H1 (cell line): Measurements from ENCODE around the gene ARHGEF19. TPM values are rescaled to one million over a fixed set of nuclear protein-coding genes. Genes with fewer than 3 reads are reported as not detected.

Experiments
- BCL11A ChIP-seq, 2 experiments: IDR thresholded peaks; one replicate each; pipeline ENCODE4 v1.6.1; 2011; ENCODE audit warnings: low read depth in 2 of 2, low read length in 2 of 2, mild to moderate bottlenecking in 2 of 2
- CHD1 ChIP-seq: IDR thresholded peaks from 2 replicates; pipeline ENCODE4 v1.6.1; 2012; ENCODE audit warnings: low read depth, low read length, improper control_type of control experiment
- CTBP2 ChIP-seq: IDR thresholded peaks from 2 replicates; pipeline ENCODE4 v1.7.0; 2011; ENCODE audit warnings: borderline replicate concordance, mild to moderate bottlenecking, moderate library complexity, mixed read lengths, low read length; ENCODE audit not compliant: insufficient read depth, insufficient read length
- CTCF ChIP-seq, 3 experiments: IDR thresholded peaks; 1 replicate in 2 of 3; 2 replicates in 1 of 3; pipeline versions ENCODE4 v1.5.1 to v1.6.1; 2011; ENCODE audit warnings: low read length in 3 of 3, mild to moderate bottlenecking in 3 of 3, inconsistent platforms in 2 of 3, low read depth in 1 of 3, moderate library complexity in 1 of 3; ENCODE audit not compliant: insufficient read depth in 1 of 3; ENCODE audit errors: control extremely low read depth in 1 of 3
- EP300 ChIP-seq, 2 experiments: IDR thresholded peaks; 1 replicate in 1 of 2; 2 replicates in 1 of 2; pipeline ENCODE4 v1.6.1; 2011 to 2012; ENCODE audit warnings: low read depth in 2 of 2, low read length in 2 of 2, mild to moderate bottlenecking in 2 of 2, borderline replicate concordance in 1 of 2, inconsistent platforms in 1 of 2, moderate library complexity in 1 of 2
- EZH2 ChIP-seq: fragments of 200-600 bp; sonication (generic); IDR thresholded peaks from 2 replicates; pipeline ENCODE4 v1.7.1; 2012; ENCODE audit warnings: low read depth, mild to moderate bottlenecking, moderate library complexity, low read length, inconsistent platforms; ENCODE audit not compliant: severe bottlenecking
- GABPA ChIP-seq: IDR thresholded peaks from 2 replicates; pipeline ENCODE4 v1.6.1; 2011; ENCODE audit warnings: mild to moderate bottlenecking, low read length, moderate library complexity, borderline replicate concordance; ENCODE audit not compliant: insufficient read depth
- MAFK ChIP-seq: IDR thresholded peaks from 2 replicates; pipeline ENCODE4 v1.6.1; 2012; ENCODE audit warnings: low read depth, mild to moderate bottlenecking, improper control_type of control experiment, low read length
- NRF1 ChIP-seq: IDR thresholded peaks from 2 replicates; pipeline ENCODE4 v1.6.1; 2011; ENCODE audit warnings: mild to moderate bottlenecking, low read depth, low read length, improper control_type of control experiment
- POLR2AphosphoS5 ChIP-seq: IDR thresholded peaks from 2 replicates; pipeline ENCODE4 v1.6.1; 2011; ENCODE audit warnings: low read depth, low read length
- POU5F1 ChIP-seq: IDR thresholded peaks from 2 replicates; pipeline ENCODE4 v1.6.1; 2011; ENCODE audit warnings: low read depth, mild to moderate bottlenecking, low read length, moderate library complexity
- RAD21 ChIP-seq, 2 experiments: IDR thresholded peaks in 1 of 2; conservative IDR thresholded peaks in 1 of 2; 2 replicates each; pipeline ENCODE4 v1.6.1; 2011; ENCODE audit warnings: low read depth in 2 of 2, low read length in 2 of 2, improper control_type of control experiment in 1 of 2, inconsistent platforms in 1 of 2, mild to moderate bottlenecking in 1 of 2, moderate library complexity in 1 of 2
- RFX5 ChIP-seq: IDR thresholded peaks from 2 replicates; pipeline ENCODE4 v1.6.1; 2011; ENCODE audit warnings: low read depth, low read length, improper control_type of control experiment, borderline replicate concordance
- SIRT6 ChIP-seq: IDR thresholded peaks from one replicate; pipeline ENCODE4 v1.7.1; 2012; ENCODE audit warnings: low read length, inconsistent platforms
- SRF ChIP-seq: IDR thresholded peaks from 2 replicates; pipeline ENCODE4 v1.6.1; 2011; ENCODE audit warnings: mild to moderate bottlenecking, low read depth, low read length, moderate library complexity
- TBP ChIP-seq: IDR thresholded peaks from 2 replicates; pipeline ENCODE4 v1.6.1; 2011; ENCODE audit warnings: low read depth, low read length, improper control_type of control experiment
- TCF12 ChIP-seq: IDR thresholded peaks from 2 replicates; pipeline ENCODE4 v1.6.1; 2011; ENCODE audit warnings: low read depth, mild to moderate bottlenecking, low read length
- TEAD4 ChIP-seq: IDR thresholded peaks from 2 replicates; pipeline ENCODE4 v1.6.1; 2012; ENCODE audit warnings: low read depth, low read length, inconsistent platforms, mixed read lengths
- YY1 ChIP-seq: IDR thresholded peaks from 2 replicates; pipeline ENCODE4 v1.6.1; 2011; ENCODE audit warnings: low read depth, mild to moderate bottlenecking, low read length
- polyA plus RNA-seq, 7 experiments: library from polyadenylated mRNA; depleted of rRNA in 3 of 7; stranded (reverse) in 5 of 7; unstranded in 2 of 7; fragments of >200 nt in 5 of 7; fragments of 200-250 nt in 2 of 7; gene quantifications; 1 replicate in 5 of 7; 2 replicates in 1 of 7; 4 replicates in 1 of 7; pipeline versions ENCODE4 v1.2.1 to v1.2.3, GENCODE V29; 2011 to 2013; ENCODE audit warnings: missing spikeins in 2 of 7, mixed read lengths in 2 of 7
- total RNA-seq: library from RNA; stranded (reverse); fragmentation: NEBNext Ultra II Directional; extraction: Animal tissue kit (Norgen Biotek cat#: 25700); gene quantifications from 2 replicates; pipeline ENCODE4 v1.2.1, GENCODE V29; 2021
- TF ChIP-seq, protein P1 (sequence below): IDR thresholded peaks from 2 replicates; pipeline ENCODE4 v1.6.1; 2011; ENCODE audit warnings: low read depth, mild to moderate bottlenecking, low read length; ENCODE audit not compliant: insufficient read depth

The ARHGEF19 gene
- total and polyA plus RNA-seq, 2 of the 8 experiments (the other 6 are each of a cell fraction or from before 2014, with no cell fraction given): 47.5 to 56.4 TPM

DNA sequence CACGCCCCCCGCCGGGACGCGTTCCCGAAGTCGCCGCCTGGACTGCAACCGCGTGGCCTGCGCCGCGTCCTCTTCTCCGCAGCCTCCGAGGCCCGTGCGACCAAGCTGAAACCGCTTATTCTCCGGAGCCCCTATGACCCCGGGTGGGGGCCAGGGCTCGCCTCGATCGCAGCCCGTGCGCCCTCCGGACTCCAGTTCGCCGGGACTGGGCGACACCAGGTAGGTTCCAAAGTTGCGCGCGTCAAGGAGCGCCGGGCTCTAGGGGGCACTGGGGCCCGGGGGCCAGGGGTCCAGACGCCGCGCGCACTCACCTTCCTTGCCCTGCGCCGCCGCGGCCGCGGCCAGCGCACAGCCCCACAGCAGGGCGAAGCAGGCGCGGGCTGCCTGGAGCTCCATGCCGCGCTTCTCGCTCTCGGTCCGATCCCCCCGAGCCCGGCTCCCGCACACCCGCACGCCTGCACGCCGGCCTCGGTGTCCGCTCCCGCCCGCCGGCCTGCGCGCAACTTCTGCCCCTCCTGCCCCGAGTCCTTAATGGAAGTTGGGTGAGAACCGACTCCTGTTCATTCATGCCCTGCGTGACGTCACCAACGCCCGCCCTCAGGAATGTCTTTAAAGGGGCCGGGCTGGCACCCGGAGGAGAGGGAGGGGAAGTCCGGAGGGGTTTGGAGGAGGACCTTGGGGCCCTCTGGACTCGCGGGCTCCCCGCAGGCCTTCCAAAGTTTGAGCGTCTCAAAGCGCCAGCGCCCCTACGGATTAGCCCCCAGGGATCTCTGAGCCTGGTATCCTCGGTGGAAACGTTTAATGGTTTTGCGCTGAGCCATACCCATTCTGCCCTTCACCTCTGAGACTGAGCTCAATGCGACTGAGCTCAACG is 56.7 kb downstream of the ARHGEF19 start, which contains the start of gene EPHA2 (continued):
- no peak for TF ChIP-seq CTCF (IDR thresholded peaks at IDR 0.05; ENCODE audit: control extremely low read depth in 1 of 3, insufficient read depth in 1 of 3, low read depth in 1 of 3, low read length in 3 of 3)
- no peak; the same call in 1 of the 2 replicates for TF ChIP-seq NRF1
- no peak for TF ChIP-seq YY1
- no peak for TF ChIP-seq CHD1
- TF ChIP-seq TCF12: no peak
- TF ChIP-seq TEAD4: peak; percentile 95
- TF ChIP-seq EZH2: no peak
- TF ChIP-seq RFX5: no peak
- no peak for TF ChIP-seq POU5F1
- TF ChIP-seq EP300 (IDR thresholded peaks at IDR 0.05; ENCODE audit: borderline replicate concordance in 1 of 2, low read depth in 2 of 2, low read length in 2 of 2): peak in 1 of 2 experiments; percentile 68; a peak in 1 of 3 replicates
- TF ChIP-seq POLR2AphosphoS5: peak; percentile 94
- TF ChIP-seq RAD21 (IDR thresholded peaks at IDR 0.05 in 1 of 2, conservative IDR thresholded peaks at IDR 0.05 in 1 of 2; ENCODE audit: low read depth in 2 of 2, low read length in 2 of 2): 0 out of 4 replicates have a peak, but pooled peaks of 1 of the 2 experiments have one; percentile 1
- TF ChIP-seq MAFK: no peak
- no peak for TF ChIP-seq BCL11A (IDR thresholded peaks at IDR 0.05; ENCODE audit: low read depth in 2 of 2, low read length in 2 of 2)
- peak; percentile 91 for TF ChIP-seq TBP
- TF ChIP-seq, protein P1, sequence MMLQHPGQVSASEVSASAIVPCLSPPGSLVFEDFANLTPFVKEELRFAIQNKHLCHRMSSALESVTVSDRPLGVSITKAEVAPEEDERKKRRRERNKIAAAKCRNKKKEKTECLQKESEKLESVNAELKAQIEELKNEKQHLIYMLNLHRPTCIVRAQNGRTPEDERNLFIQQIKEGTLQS: no peak
- TF ChIP-seq SRF: no peak
- TF ChIP-seq CTBP2: peak; percentile 64
- no peak for TF ChIP-seq SIRT6
- TF ChIP-seq GABPA: no peak
